GM12875 (cell line): ENCODE measurements around the gene C16orf96.
A peak's percentile ranks its signal among the peaks of the same experiment; 100 is the strongest.
"Not testable (repeated sequence)": the region's sequence is repeated elsewhere in the genome, so short reads cannot be mapped to it uniquely, and the experiment has no call there.

Source experiments
- H3K4me3 ChIP-seq: one replicate; pipeline ENCODE4 v1.5.1; 2011; ENCODE audit warnings: low read depth, low read length, control low read depth
- CTCF ChIP-seq: IDR thresholded peaks from 2 replicates; pipeline ENCODE4 v1.5.1; 2011; ENCODE audit warnings: low read depth, mild to moderate bottlenecking, control low read depth, inconsistent platforms, low read length, moderate library complexity, borderline replicate concordance; ENCODE audit not compliant: insufficient read depth

Gene C16orf96

GRCh38 chr16:4564661-4565267 lies 8.6 kb downstream of the C16orf96 start:
- no peak overlapping the region for H3K4me3 ChIP-seq
- TF ChIP-seq CTCF = no peak

DNA sequence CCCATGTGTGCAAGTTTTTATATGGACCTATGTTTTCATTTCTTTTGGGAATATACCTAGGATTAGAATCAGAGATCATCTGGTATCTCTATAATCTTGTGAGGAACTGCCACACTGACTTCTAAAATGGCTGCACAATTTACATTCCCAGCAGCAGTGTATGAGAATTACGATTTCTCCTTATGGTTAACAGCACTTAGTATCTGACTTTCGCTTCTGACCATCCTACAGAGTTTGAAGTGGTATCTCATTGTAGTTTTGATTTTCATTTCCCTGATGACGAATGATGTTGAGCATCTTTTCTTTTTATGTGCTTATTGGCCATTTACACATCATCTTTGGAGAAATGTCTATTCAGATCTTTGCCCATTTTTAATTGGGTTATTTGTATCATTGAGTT lies 10.0 kb downstream of the C16orf96 start:
- no peak for TF ChIP-seq CTCF

DNA sequence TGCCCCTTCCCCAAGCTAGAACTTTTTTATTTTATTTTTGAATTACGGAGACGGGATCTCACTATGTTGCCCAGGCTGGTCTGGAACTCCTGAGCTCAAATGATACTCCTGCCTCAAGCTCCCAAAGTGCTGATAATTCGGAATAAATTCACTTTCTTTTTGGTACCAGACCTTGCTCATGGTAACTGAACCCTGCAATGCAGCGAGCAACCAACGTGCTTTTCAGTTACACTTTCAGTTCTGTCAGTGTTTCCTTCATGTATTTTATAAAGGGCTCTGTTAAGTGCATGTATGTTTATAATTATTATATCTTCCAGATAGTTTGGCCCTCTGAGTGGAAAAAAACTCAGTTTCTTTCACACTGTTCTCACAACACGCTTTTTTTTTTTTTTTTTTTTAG lies 13.9 kb downstream of the C16orf96 start:
- TF ChIP-seq CTCF = no peak
- H3K4me3 ChIP-seq = no peak overlapping the region

More for the DNA sequence above, 10.0 kb downstream of the C16orf96 start:
- H3K4me3 ChIP-seq = no peak overlapping the region

- H3K4me3 ChIP-seq = no peak overlapping the region
- TF ChIP-seq CTCF = no peak
Observed at GRCh38 chr16:4570688-4571321, 14.7 kb downstream of the C16orf96 start.

GRCh38 chr16:4572715-4573114 lies 16.6 kb downstream of the C16orf96 start:
- TF ChIP-seq CTCF = no peak
- H3K4me3 ChIP-seq = no peak overlapping the region

DNA sequence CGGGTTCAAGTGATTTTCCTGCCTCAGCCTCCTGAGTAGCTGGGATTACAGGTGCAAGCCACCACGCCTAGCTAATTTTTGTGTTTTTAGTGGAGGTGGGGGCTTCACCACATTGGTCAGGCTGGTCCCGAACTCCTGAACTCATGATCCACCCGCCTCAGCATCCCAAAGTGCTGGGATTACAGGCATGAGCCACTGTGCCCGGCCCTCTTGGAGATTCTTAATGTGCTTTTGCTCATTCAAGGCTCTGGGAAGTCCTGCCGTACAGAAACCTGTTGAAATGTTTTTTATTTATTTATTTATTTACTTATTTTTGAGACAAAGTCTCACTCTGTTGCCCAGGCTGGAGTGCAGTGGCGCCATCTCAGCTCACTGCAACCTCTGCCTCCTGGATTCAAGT lies 17.8 kb downstream of the C16orf96 start:
- H3K4me3 ChIP-seq = not testable (repeated sequence)

- H3K4me3 ChIP-seq = no peak overlapping the region
- TF ChIP-seq CTCF = 0 out of 2 replicates have a peak, but pooled peaks have one; percentile 7
Observed at GRCh38 chr16:4574919-4575705, 19.0 kb downstream of the C16orf96 start.
